Daoy (cell line): ENCODE data around the gene NPY5R. TPM values are rescaled to one million over a fixed set of nuclear protein-coding genes. Genes with fewer than 3 reads are reported as not detected.

Source experiments
- DNase-seq: peaks from one replicate; pipeline ENCODE4 v3.0.0-alpha.2; 2015; ENCODE audit warnings: low read depth
- total RNA-seq: library from RNA; depleted of rRNA; stranded (reverse); fragments of >200 nt; shearing (Covaris generic); gene quantifications from 2 replicates; pipeline ENCODE4 v1.2.3, GENCODE V29; 2014; rRNA removed

Gene NPY5R
- total RNA-seq, result 0.48 TPM in 1 of 2 replicates, not detected in the other

- DNase-seq, result no peak
Measured at GRCh38 chr4:163343604-163344146, at the start of gene NPY5R. Gene NPY5R, plus strand, starts transcription at chr4:163343892. Its CDS starts 6,382 bp downstream, at chr4:163350274.

- DNase-seq, result no peak
Measured at GRCh38 chr4:163295138-163295537, 48.6 kb upstream of the NPY5R start.

GRCh38 chr4:163300445-163300844 is 43.2 kb upstream of the NPY5R start:
- no peak for DNase-seq

GRCh38 chr4:163303069-163303468 is 40.6 kb upstream of the NPY5R start:
- DNase-seq, result no peak

GRCh38 chr4:163309466-163309865 is 34.2 kb upstream of the NPY5R start:
- DNase-seq, result no peak

GRCh38 chr4:163317110-163317509 is 26.6 kb upstream of the NPY5R start:
- no peak for DNase-seq

- DNase-seq, result no peak
Measured at GRCh38 chr4:163330916-163331628, 12.6 kb upstream of the NPY5R start.

- DNase-seq, result no peak
Measured at GRCh38 chr4:163331629-163332376, 11.9 kb upstream of the NPY5R start.

GRCh38 chr4:163332526-163333406 is 10.9 kb upstream of the NPY5R start, which contains the start of gene NPY1R:
Gene NPY1R, minus strand, starts transcription at chr4:163332596. Its CDS starts 6,042 bp downstream, at chr4:163326554.
- DNase-seq, result peak; percentile 68

GRCh38 chr4:163335384-163335783 is 8.3 kb upstream of the NPY5R start:
- no peak for DNase-seq

GRCh38 chr4:163344147-163345125 is 744 bp downstream of the NPY5R start:
- DNase-seq, result no peak

GRCh38 chr4:163350672-163351071 is 7.0 kb downstream of the NPY5R start:
- no peak for DNase-seq

- DNase-seq, result no peak
Measured at GRCh38 chr4:163353054-163353453, 9.4 kb downstream of the NPY5R start.

GRCh38 chr4:163356104-163356503 is 12.4 kb downstream of the NPY5R start:
- no peak for DNase-seq

GRCh38 chr4:163367651-163368050 is 24.0 kb downstream of the NPY5R start:
- DNase-seq, result peak; percentile 25

GRCh38 chr4:163372029-163372428 is 28.3 kb downstream of the NPY5R start:
- no peak for DNase-seq

GRCh38 chr4:163378661-163379060 is 35.0 kb downstream of the NPY5R start:
- DNase-seq, result no peak

GRCh38 chr4:163380703-163381102 is 37.0 kb downstream of the NPY5R start:
- DNase-seq, result no peak

GRCh38 chr4:163382178-163382869 is 38.6 kb downstream of the NPY5R start:
- no peak for DNase-seq

- DNase-seq, result no peak
Measured at GRCh38 chr4:163384434-163384833, 40.7 kb downstream of the NPY5R start.
